Nephron (organoid): ENCODE data around the gene CTIF.

Source experiments
- H3K27ac Mint-ChIP-seq, 3 experiments: 2 replicates each; pipeline ENCODE4 v1.8.0; 2020; ENCODE audit warnings: mixed read lengths in 3 of 3, mild to moderate bottlenecking in 2 of 3, moderate library complexity in 1 of 3
- H3K27me3 Mint-ChIP-seq: 2 replicates; pipeline ENCODE4 v1.8.0; 2021; ENCODE audit warnings: low read depth, mild to moderate bottlenecking, moderate library complexity, mixed read lengths
- H3K36me3 Mint-ChIP-seq: 2 replicates; pipeline ENCODE4 v1.8.0; 2020; ENCODE audit warnings: low read depth, mixed read lengths
- H3K4me1 Mint-ChIP-seq: 2 replicates; pipeline ENCODE4 v1.8.0; 2020; ENCODE audit warnings: mixed read lengths
- H3K4me3 Mint-ChIP-seq, 3 experiments: 2 replicates each; pipeline ENCODE4 v1.8.0; 2020; ENCODE audit warnings: mild to moderate bottlenecking in 3 of 3, mixed read lengths in 3 of 3, moderate library complexity in 2 of 3
- H3K9me3 Mint-ChIP-seq: 2 replicates; pipeline ENCODE4 v1.8.0; 2020; ENCODE audit warnings: mixed read lengths
- TF ChIP-seq, protein P1 (sequence below), 3 experiments: fragments of 200-600 bp; sonication (generic); IDR thresholded peaks; one replicate each; pipeline ENCODE4 v1.5.0; 2021; ENCODE audit warnings: antibody characterized with exemption in 3 of 3; ENCODE audit not compliant: unreplicated experiment in 3 of 3

CTIF gene

DNA sequence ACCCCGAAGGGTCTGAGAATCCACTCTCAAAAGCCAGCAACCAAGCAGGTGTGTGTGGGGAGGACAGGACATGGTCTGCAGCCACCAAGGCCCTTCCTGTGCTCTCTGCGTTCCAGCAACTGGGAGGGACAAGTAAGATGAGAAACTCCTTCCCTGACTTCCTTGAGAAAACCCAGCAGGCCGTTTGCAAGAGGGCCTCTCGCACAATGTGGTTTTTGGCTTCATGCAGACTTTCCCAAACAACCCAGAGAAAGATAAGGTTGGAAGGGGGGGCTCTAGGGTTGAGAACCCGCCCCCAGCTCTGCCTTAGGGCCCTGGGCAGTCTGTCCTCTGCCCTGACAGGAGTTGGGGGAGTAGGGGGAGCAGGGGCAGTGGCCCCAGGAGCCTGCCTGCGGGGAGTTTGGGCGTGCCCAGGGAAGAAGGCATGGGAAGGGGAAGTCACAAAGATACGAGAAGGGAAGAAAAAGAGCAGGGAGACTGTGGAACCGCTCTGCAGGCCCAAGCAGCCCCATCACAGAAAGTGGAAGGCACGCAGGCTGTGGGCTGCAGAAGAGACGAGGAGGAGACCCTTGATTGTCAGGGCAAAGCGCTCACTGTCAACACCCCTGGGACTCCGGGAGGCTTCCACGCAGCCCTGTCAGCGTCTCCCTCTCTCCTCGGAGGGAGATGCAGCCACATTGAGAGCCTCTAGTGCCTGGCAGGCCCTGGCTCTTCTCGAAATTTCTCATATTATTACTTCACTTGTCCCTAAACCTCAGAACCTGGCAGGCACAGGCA, 312.2 kb downstream of the CTIF start:
- Mint-ChIP-seq H3K9me3 (no peaks in the 10 kb centered on the region), H3K27me3 (no peaks in the 10 kb centered on the region), H3K4me1 (peaks cover 75% of the 10 kb centered on the region), H3K36me3 (peaks cover 8% of the 10 kb centered on the region), H3K27ac (peak overlapping the region; percentile 98 to 99 (median 99)), H3K4me3 (peak overlapping the region in 2 of 3 experiments; percentile 36 to 59)
- TF ChIP-seq, protein P1, sequence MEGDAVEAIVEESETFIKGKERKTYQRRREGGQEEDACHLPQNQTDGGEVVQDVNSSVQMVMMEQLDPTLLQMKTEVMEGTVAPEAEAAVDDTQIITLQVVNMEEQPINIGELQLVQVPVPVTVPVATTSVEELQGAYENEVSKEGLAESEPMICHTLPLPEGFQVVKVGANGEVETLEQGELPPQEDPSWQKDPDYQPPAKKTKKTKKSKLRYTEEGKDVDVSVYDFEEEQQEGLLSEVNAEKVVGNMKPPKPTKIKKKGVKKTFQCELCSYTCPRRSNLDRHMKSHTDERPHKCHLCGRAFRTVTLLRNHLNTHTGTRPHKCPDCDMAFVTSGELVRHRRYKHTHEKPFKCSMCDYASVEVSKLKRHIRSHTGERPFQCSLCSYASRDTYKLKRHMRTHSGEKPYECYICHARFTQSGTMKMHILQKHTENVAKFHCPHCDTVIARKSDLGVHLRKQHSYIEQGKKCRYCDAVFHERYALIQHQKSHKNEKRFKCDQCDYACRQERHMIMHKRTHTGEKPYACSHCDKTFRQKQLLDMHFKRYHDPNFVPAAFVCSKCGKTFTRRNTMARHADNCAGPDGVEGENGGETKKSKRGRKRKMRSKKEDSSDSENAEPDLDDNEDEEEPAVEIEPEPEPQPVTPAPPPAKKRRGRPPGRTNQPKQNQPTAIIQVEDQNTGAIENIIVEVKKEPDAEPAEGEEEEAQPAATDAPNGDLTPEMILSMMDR (IDR thresholded peaks at IDR 0.05; ENCODE audit: unreplicated experiment in 3 of 3) = no peak

DNA sequence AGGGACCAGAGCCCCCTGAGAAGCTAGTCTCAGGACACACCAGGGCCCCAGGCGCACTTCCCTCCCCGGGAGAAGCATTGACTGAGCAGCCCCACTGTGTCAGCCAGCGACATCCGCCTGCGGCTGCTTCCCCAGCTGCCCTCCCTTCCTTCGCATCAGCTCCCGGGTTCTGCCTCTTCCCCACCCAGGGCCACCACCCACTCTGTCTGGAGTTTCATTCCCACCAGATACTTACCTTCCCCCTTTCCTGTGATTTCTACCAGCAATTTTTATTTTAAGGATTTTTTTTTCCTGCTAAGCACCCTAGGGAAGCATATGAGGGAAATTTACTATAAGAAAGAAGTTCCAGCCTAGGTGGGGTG, 312.7 kb downstream of the CTIF start:
- no peaks in the 10 kb centered on the region for H3K9me3 Mint-ChIP-seq
- TF ChIP-seq, protein P1 (IDR thresholded peaks at IDR 0.05; ENCODE audit: unreplicated experiment in 3 of 3) = no peak
- peaks cover 73% of the 10 kb centered on the region for H3K4me1 Mint-ChIP-seq
- peak overlapping the region in 1 of 3 experiments; percentile 1 for H3K4me3 Mint-ChIP-seq
- H3K36me3 Mint-ChIP-seq = peaks cover 11% of the 10 kb centered on the region
- H3K27me3 Mint-ChIP-seq = no peaks in the 10 kb centered on the region
- H3K27ac Mint-ChIP-seq = peak overlapping the region; percentile 98 to 99 (median 99)

DNA sequence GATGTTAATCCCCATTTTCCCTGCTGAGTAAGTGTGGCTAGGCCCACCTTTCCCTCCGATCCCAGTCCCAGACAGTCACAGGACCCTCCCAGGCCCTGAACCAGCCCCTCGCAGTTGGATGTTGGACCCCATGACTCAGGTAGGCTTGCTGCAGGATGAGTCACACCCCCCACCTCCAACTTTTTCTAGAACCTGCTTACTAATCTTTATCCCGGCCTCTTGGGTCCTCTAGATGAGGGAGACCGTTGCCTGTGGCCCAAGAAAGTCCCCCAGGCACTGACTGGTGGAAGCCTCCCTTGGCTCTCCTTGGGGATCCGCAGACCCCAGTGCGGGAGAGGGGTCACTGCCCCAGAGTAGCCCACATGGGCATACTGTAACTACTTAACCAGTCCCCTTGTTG, 313.5 kb downstream of the CTIF start:
- Mint-ChIP-seq H3K4me1 (peaks cover 75% of the 10 kb centered on the region), H3K9me3 (no peaks in the 10 kb centered on the region), H3K27ac (peak overlapping the region; percentile 59 to 99 (median 94)), H3K4me3 (no peak overlapping the region), H3K27me3 (no peaks in the 10 kb centered on the region), H3K36me3 (peaks cover 15% of the 10 kb centered on the region)
- TF ChIP-seq, protein P1 (IDR thresholded peaks at IDR 0.05; ENCODE audit: unreplicated experiment in 3 of 3) = no peak

DNA sequence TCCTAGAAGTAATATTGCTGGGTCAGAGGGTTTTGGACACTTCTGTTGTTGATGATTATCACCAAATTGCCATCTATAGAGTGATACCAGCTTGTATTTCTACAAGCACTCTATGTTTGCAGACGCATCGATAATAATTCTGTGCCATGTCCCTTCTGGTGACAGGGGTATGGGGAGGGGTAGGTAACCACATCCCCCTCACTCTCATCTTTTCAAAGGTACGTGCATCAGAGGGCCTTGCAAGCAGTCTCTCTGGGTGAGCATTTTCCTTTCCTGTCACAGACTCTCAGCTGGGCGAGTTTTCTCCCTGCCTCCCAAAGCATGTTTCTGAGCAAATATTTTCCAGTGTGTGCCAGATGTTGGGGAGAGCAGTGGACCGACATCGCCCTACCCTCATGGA, 314.0 kb downstream of the CTIF start:
- Mint-ChIP-seq H3K4me3 (no peak overlapping the region), H3K4me1 (peaks cover 72% of the 10 kb centered on the region), H3K36me3 (peaks cover 20% of the 10 kb centered on the region), H3K9me3 (no peaks in the 10 kb centered on the region), H3K27ac (peak overlapping the region; percentile 59 to 99 (median 94)), H3K27me3 (no peaks in the 10 kb centered on the region)
- TF ChIP-seq, protein P1 (IDR thresholded peaks at IDR 0.05; ENCODE audit: unreplicated experiment in 3 of 3) = no peak

DNA sequence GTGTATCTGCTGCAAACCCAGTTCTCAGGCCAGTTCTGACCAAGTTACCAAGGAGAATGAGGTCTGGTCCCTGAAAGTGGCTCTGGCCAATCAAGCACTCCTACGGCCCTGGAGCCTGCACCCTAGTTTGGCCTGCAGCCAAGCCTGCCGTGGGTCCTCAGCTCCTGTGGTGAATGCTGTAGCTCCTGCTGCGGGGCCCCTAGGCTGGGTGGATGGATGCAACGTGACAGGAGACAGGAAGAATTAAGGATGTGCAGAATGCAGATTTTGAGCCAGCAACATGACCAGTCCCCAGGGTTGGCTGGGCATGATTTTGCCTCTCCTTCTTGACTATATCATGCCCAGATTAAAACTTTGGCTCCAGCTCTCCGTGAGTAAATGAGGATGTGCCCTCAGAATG, 314.8 kb downstream of the CTIF start:
- Mint-ChIP-seq H3K27ac (peak overlapping the region; percentile 74 to 99 (median 94)), H3K27me3 (no peaks in the 10 kb centered on the region), H3K9me3 (no peaks in the 10 kb centered on the region), H3K4me1 (peaks cover 73% of the 10 kb centered on the region), H3K36me3 (peaks cover 24% of the 10 kb centered on the region), H3K4me3 (no peak overlapping the region)
- TF ChIP-seq, protein P1 (IDR thresholded peaks at IDR 0.05; ENCODE audit: unreplicated experiment in 3 of 3) = no peak

DNA sequence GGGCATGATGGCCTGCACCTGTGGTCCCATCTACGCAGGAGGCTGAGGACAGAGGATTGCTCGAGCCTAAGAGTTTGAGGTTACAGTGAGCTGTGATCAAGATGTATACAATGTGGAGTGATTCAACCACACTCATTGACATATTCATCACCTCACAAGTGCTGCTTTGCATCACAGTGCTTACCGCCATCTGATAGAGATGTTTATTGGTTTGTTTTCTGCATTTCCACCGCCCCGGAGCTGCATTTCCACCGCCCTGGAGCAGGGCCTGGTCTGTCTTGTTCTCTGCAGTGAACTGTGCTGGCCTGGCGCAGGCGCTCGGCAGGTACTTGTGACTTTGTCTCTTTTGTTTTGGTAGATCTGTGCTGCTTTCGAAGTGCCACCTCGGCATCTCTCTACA, 315.9 kb downstream of the CTIF start:
- H3K4me3 Mint-ChIP-seq = no peak overlapping the region
- no peaks in the 10 kb centered on the region for H3K9me3 Mint-ChIP-seq
- TF ChIP-seq, protein P1 (IDR thresholded peaks at IDR 0.05; ENCODE audit: unreplicated experiment in 3 of 3) = no peak
- H3K4me1 Mint-ChIP-seq = peaks cover 79% of the 10 kb centered on the region
- no peaks in the 10 kb centered on the region for H3K27me3 Mint-ChIP-seq
- H3K27ac Mint-ChIP-seq = peak overlapping the region in 2 of 3 experiments; percentile 94 to 99
- H3K36me3 Mint-ChIP-seq = peaks cover 24% of the 10 kb centered on the region
